CD4-positive, alpha-beta T cell (primary cell): Measurements from ENCODE around the gene RAB17. TPM values are rescaled to one million over a fixed set of nuclear protein-coding genes. Genes with fewer than 3 reads are reported as not detected.

Experiments used
- ATAC-seq: fragments of 200-7000 bp; cut with Tn5 transposase; one replicate; pipeline ENCODE4 v1.10.0; 2022; ENCODE audit warnings: mild to moderate bottlenecking; ENCODE audit not compliant: poor library complexity
- CTCF ChIA-PET: fragments of 350-600 bp; sonication (Branson Sonifier 250); formaldehyde crosslinking; loops from one replicate; lab custom pipeline; 2021; ENCODE audit warnings: antibody characterized with exemption, inconsistent platforms; lab: Charles Lee
- POLR2A ChIA-PET: fragments of 350-600 bp; sonication (Branson Sonifier 250); formaldehyde crosslinking; loops from one replicate; lab custom pipeline; 2021; ENCODE audit warnings: antibody characterized with exemption, inconsistent platforms; lab: Charles Lee
- DNase-seq, 14 experiments: peaks; one replicate each; pipeline ENCODE4 v3.0.0-alpha.2; 2013 to 2020; ENCODE audit warnings: mixed read lengths in 2 of 14
- H3K27ac ChIP-seq, 2 donors: one replicate each; pipeline versions ENCODE4 v1.5.1 to v1.7.0; 2013; ENCODE audit warnings: low read length in 2 of 2, low read depth in 1 of 2, mild to moderate bottlenecking in 1 of 2
- H3K27me3 ChIP-seq, 2 experiments: 1 replicate in 1 of 2; 2 replicates in 1 of 2; pipeline versions ENCODE4 v1.6.1 to v1.7.0; 2013; ENCODE audit warnings: low read length in 2 of 2, control low read depth in 1 of 2, mild to moderate bottlenecking in 1 of 2, moderate library complexity in 1 of 2; ENCODE audit not compliant: insufficient read depth in 2 of 2, control insufficient read depth in 1 of 2
- H3K36me3 ChIP-seq: one replicate; pipeline ENCODE4 v1.6.1; 2013; ENCODE audit warnings: low read length, control low read depth; ENCODE audit not compliant: insufficient read depth
- H3K4me1 ChIP-seq: one replicate; pipeline ENCODE4 v1.6.1; 2013; ENCODE audit warnings: low read length, control low read depth; ENCODE audit not compliant: insufficient read depth
- H3K4me3 ChIP-seq: one replicate; pipeline ENCODE4 v1.5.1; 2013; ENCODE audit warnings: mild to moderate bottlenecking, low read length, moderate library complexity
- H3K9me3 ChIP-seq, 2 experiments: 1 replicate in 1 of 2; 2 replicates in 1 of 2; pipeline versions ENCODE4 v1.6.1 to v1.7.0; 2013; ENCODE audit warnings: low read length in 2 of 2, mild to moderate bottlenecking in 2 of 2, control low read depth in 1 of 2, moderate library complexity in 1 of 2; ENCODE audit not compliant: control insufficient read depth in 1 of 2, insufficient read depth in 1 of 2
- H3K27ac Mint-ChIP-seq: one replicate; pipeline ENCODE4 v1.8.0; 2020; ENCODE audit warnings: mixed read lengths
- H3K27me3 Mint-ChIP-seq: one replicate; pipeline ENCODE4 v1.8.0; 2021; ENCODE audit warnings: mixed read lengths
- H3K36me3 Mint-ChIP-seq: one replicate; pipeline ENCODE4 v1.8.0; 2021; ENCODE audit warnings: low read depth, mixed read lengths
- H3K4me1 Mint-ChIP-seq: one replicate; pipeline ENCODE4 v1.8.0; 2021; ENCODE audit warnings: low read depth, mixed read lengths
- H3K4me3 Mint-ChIP-seq: one replicate; pipeline ENCODE4 v1.8.0; 2020; ENCODE audit warnings: mild to moderate bottlenecking, mixed read lengths
- H3K9me3 Mint-ChIP-seq: one replicate; pipeline ENCODE4 v1.8.0; 2020; ENCODE audit warnings: mixed read lengths
- intact Hi-C, 2 experiments: fragments of 100-400 bp; cut with DNase I in 1 of 2; cut with micrococcal nuclease in 1 of 2; formaldehyde crosslinking; loops; one replicate each; pipeline versions ENCODE4 v1.15.1 to v1.9.0; 2023 to 2025; cut with DNase I, micrococcal nuclease
- total RNA-seq, 174 experiments: library from RNA in 2 of 174; stranded (reverse) in 2 of 174; gene quantifications; one replicate each; pipeline ENCODE4 v1.2.3 and lab custom pipeline; 2021 to 2026
- TF ChIP-seq, protein P1 (sequence below): fragments of 200-600 bp; IDR thresholded peaks from one replicate; pipeline ENCODE4 v1.8.0; 2022; ENCODE audit warnings: antibody characterized with exemption, mild to moderate bottlenecking

RAB17 gene
- total RNA-seq, 2 experiments from 2014 or later, result not detected

DNA sequence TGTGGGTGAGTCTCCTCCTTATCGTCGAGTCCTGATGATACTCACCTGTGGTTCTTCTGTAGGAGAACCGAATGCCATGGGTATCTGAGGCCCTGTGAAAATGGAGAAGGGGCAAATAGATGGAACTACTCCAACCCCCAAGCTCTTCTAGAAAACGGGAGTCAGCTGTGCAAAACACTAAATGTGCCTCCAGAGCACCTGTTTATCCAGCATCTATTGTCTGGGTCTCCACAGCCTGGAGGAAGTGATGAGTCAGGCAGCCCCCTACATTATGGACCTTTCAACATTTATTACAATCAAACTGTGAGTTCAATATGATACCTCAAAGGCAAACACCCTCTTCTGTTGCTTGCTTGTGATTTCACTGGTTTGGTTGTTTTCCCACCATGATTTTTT lies 27.1 kb upstream of the RAB17 start:
- H3K27me3 Mint-ChIP-seq, result no peaks in the 10 kb centered on the region
- Histone ChIP-seq H3K4me3 (no peak overlapping the region), H3K9me3 (no peaks in the 10 kb centered on the region), H3K27ac (no peak overlapping the region), H3K36me3 (no peaks in the 10 kb centered on the region), H3K27me3 (no peaks in the 10 kb centered on the region), H3K4me1 (peaks cover 20% of the 10 kb centered on the region)
- H3K9me3 Mint-ChIP-seq, result no peaks in the 10 kb centered on the region
- H3K36me3 Mint-ChIP-seq, result no peaks in the 10 kb centered on the region
- POLR2A ChIA-PET, result interaction anchor here (1.0 to 2.1 kb wide), 2 partner anchors 9 to 14 kb away, joined by 5 to 10 read pairs; no protein-coding TSS in a partner anchor
- TF ChIP-seq, protein P1, sequence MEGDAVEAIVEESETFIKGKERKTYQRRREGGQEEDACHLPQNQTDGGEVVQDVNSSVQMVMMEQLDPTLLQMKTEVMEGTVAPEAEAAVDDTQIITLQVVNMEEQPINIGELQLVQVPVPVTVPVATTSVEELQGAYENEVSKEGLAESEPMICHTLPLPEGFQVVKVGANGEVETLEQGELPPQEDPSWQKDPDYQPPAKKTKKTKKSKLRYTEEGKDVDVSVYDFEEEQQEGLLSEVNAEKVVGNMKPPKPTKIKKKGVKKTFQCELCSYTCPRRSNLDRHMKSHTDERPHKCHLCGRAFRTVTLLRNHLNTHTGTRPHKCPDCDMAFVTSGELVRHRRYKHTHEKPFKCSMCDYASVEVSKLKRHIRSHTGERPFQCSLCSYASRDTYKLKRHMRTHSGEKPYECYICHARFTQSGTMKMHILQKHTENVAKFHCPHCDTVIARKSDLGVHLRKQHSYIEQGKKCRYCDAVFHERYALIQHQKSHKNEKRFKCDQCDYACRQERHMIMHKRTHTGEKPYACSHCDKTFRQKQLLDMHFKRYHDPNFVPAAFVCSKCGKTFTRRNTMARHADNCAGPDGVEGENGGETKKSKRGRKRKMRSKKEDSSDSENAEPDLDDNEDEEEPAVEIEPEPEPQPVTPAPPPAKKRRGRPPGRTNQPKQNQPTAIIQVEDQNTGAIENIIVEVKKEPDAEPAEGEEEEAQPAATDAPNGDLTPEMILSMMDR, result no peak
- CTCF ChIA-PET, result interaction anchor here (0.7 kb wide), 1 partner anchor 26 kb away, joined by 3 read pairs; no protein-coding TSS in a partner anchor
- H3K27ac Mint-ChIP-seq, result no peak overlapping the region
- peak; percentile 22 for ATAC-seq
- no peak overlapping the region for H3K4me3 Mint-ChIP-seq
- H3K4me1 Mint-ChIP-seq, result peaks cover 53% of the 10 kb centered on the region
- no peak for DNase-seq
- intact Hi-C loops, result no loop called here

DNA sequence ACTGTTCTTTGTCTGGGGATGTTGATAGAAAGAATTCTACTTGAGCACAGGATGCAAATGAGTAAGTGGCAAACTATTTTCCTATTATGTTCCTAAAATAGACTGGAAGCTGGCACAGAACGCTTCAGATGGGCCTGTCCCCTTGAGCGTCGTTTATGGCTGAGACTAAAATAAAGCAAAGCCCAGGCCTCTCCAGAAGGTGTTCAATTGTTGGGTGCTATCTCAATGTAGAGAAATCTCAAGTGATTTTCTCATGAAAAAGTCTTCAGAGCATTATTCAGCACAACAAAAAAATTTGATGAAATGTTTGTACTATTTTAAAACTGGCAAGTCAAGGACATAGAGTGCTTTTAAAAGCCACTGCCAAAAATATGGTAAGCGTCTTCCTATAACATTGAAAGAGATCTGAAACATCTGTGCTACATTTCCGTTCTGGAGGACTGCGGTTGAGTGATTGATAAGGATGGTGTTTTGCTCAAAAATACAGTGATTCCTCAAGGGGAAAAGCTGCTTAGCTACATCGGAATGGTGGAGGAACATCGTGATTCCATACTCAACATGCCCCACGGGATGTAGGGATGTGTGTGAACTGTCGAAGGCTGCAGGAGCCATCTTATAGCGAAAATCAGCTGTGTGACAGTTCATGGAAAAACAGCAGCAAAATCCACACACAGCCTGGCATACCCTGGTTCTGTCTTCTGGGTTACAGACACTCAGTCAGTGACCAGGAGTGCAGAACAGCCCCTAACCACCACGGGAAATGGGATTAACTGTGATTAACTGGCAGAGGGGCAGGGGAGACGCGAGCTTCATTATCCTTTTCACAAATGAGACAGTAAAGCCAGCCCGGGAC lies 26.4 kb upstream of the RAB17 start:
- Mint-ChIP-seq H3K36me3 (no peaks in the 10 kb centered on the region), H3K4me3 (peak overlapping the region; percentile 26), H3K9me3 (no peaks in the 10 kb centered on the region), H3K27ac (peak overlapping the region; percentile 21), H3K4me1 (peaks cover 53% of the 10 kb centered on the region), H3K27me3 (no peaks in the 10 kb centered on the region)
- H3K9me3 ChIP-seq, result no peaks in the 10 kb centered on the region
- ATAC-seq (peak; percentile 87), DNase-seq (peak in 1 of 14 experiments; percentile 28)
- TF ChIP-seq, protein P1, result no peak
- no peaks in the 10 kb centered on the region for H3K36me3 ChIP-seq
- peaks cover 20% of the 10 kb centered on the region for H3K4me1 ChIP-seq
- ChIA-PET POLR2A (interaction anchor here (1.0 to 2.1 kb wide), 2 partner anchors 9 to 14 kb away, joined by 5 to 10 read pairs; no protein-coding TSS in a partner anchor), CTCF (interaction anchor here (0.7 kb wide), 2 partner anchors 18 to 25 kb away, joined by 3 read pairs; no protein-coding TSS in a partner anchor)
- H3K4me3 ChIP-seq, result no peak overlapping the region
- intact Hi-C loops, result no loop called here
- H3K27ac ChIP-seq, result no peak overlapping the region
- no peaks in the 10 kb centered on the region for H3K27me3 ChIP-seq

DNA sequence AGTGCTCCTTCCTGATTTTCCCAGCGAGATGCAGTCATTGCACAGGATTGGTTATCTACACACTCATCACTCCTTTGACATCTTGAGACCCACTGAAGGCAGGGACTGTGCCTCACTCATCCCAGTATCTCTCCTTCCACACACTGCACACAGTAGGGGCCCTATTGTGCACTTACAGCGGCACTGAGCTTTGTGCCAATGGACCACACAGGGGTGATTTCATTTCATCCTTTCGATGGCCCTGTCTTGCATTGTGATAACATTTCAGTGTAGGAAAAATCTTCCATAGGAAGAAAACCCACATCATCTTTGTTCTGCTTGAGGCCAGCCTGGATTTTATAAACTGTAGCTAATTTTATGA lies 25.8 kb upstream of the RAB17 start:
- Mint-ChIP-seq H3K27ac (no peak overlapping the region), H3K9me3 (no peaks in the 10 kb centered on the region), H3K4me1 (peaks cover 53% of the 10 kb centered on the region), H3K36me3 (no peaks in the 10 kb centered on the region), H3K27me3 (no peaks in the 10 kb centered on the region), H3K4me3 (no peak overlapping the region)
- ChIA-PET CTCF (interaction anchor here (0.7 kb wide), 1 partner anchor 17 kb away, joined by 3 read pairs; no protein-coding TSS in a partner anchor), POLR2A (interaction anchor here (2.1 kb wide), 1 partner anchor 13 kb away, joined by 10 read pairs; no protein-coding TSS in a partner anchor)
- H3K36me3 ChIP-seq, result no peaks in the 10 kb centered on the region
- no peaks in the 10 kb centered on the region for H3K9me3 ChIP-seq
- TF ChIP-seq, protein P1, result no peak
- no peak overlapping the region for H3K27ac ChIP-seq
- peaks cover 20% of the 10 kb centered on the region for H3K4me1 ChIP-seq
- no peaks in the 10 kb centered on the region for H3K27me3 ChIP-seq
- H3K4me3 ChIP-seq, result no peak overlapping the region
- intact Hi-C loops, result no loop called here
- no peak for DNase-seq
- no peak for ATAC-seq
